ENCODE data around the gene DPP10. TPM values are rescaled to one million over a fixed set of nuclear protein-coding genes. Genes with fewer than 3 reads are reported as not detected.

Gene DPP10
- total RNA-seq, 2 donors from 2014 or later = not detected

GRCh38 chr2:115297056-115297455 is 854.6 kb downstream of the DPP10 start:
- TF ChIP-seq CTCF (IDR thresholded peaks at IDR 0.05) = no peak

GRCh38 chr2:115299199-115299598 is 856.8 kb downstream of the DPP10 start:
- H3K4me1 ChIP-seq (ENCODE audit: control insufficient read depth in 1 of 2, low read depth in 2 of 2) = no peaks in the 10 kb centered on the region
- ATAC-seq (ENCODE audit: insufficient number of reproducible peaks, low FRiP score, low read depth) (no peak), DNase-seq (ENCODE audit: low spot score) (no peak)
- H3K4me3 ChIP-seq = no peak overlapping the region
- no peaks in the 10 kb centered on the region for H3K36me3 ChIP-seq
- no peak overlapping the region for H3K27ac ChIP-seq
- TF ChIP-seq CTCF (IDR thresholded peaks at IDR 0.05) = no peak
- no peaks in the 10 kb centered on the region for H3K27me3 ChIP-seq (replicated peaks; ENCODE audit: insufficient read depth)
- H3K9me3 ChIP-seq = no peaks in the 10 kb centered on the region

More at GRCh38 chr2:115297056-115297455, 854.6 kb downstream of the DPP10 start:
- Histone ChIP-seq H3K9me3 (no peaks in the 10 kb centered on the region), H3K36me3 (no peaks in the 10 kb centered on the region), H3K27me3 (replicated peaks; ENCODE audit: insufficient read depth) (no peaks in the 10 kb centered on the region), H3K4me3 (no peak overlapping the region), H3K27ac (no peak overlapping the region), H3K4me1 (ENCODE audit: control insufficient read depth in 1 of 2, low read depth in 2 of 2) (no peaks in the 10 kb centered on the region)
- ATAC-seq (ENCODE audit: insufficient number of reproducible peaks, low FRiP score, low read depth) (no peak), DNase-seq (ENCODE audit: low spot score) (no peak)

GRCh38 chr2:115305712-115306111 is 863.3 kb downstream of the DPP10 start:
- DNase-seq (ENCODE audit: low spot score) = no peak
- no peak for TF ChIP-seq CTCF (IDR thresholded peaks at IDR 0.05)

GRCh38 chr2:115314119-115314518 is 871.7 kb downstream of the DPP10 start:
- Histone ChIP-seq H3K4me3 (no peak overlapping the region), H3K27me3 (replicated peaks; ENCODE audit: insufficient read depth) (no peaks in the 10 kb centered on the region), H3K9me3 (no peaks in the 10 kb centered on the region), H3K36me3 (no peaks in the 10 kb centered on the region), H3K4me1 (ENCODE audit: control insufficient read depth in 1 of 2, low read depth in 2 of 2) (no peaks in the 10 kb centered on the region), H3K27ac (no peak overlapping the region)
- DNase-seq (ENCODE audit: low spot score) (no peak), ATAC-seq (ENCODE audit: insufficient number of reproducible peaks, low FRiP score, low read depth) (no peak)
- TF ChIP-seq CTCF (IDR thresholded peaks at IDR 0.05) = no peak

More at GRCh38 chr2:115305712-115306111, 863.3 kb downstream of the DPP10 start:
- no peak overlapping the region for H3K4me3 ChIP-seq
- no peak for ATAC-seq (ENCODE audit: insufficient number of reproducible peaks, low FRiP score, low read depth)
- no peaks in the 10 kb centered on the region for H3K4me1 ChIP-seq (ENCODE audit: control insufficient read depth in 1 of 2, low read depth in 2 of 2)
- H3K27ac ChIP-seq = no peak overlapping the region
- H3K36me3 ChIP-seq = no peaks in the 10 kb centered on the region
- H3K9me3 ChIP-seq = no peaks in the 10 kb centered on the region
- no peaks in the 10 kb centered on the region for H3K27me3 ChIP-seq (replicated peaks; ENCODE audit: insufficient read depth)

- H3K36me3 ChIP-seq = no peaks in the 10 kb centered on the region
- no peak for DNase-seq (ENCODE audit: low spot score)
- no peak for TF ChIP-seq CTCF (IDR thresholded peaks at IDR 0.05)
- no peak overlapping the region for H3K4me3 ChIP-seq
- H3K4me1 ChIP-seq (ENCODE audit: control insufficient read depth in 1 of 2, low read depth in 2 of 2) = no peaks in the 10 kb centered on the region
- no peak for ATAC-seq (ENCODE audit: insufficient number of reproducible peaks, low FRiP score, low read depth)
- no peaks in the 10 kb centered on the region for H3K9me3 ChIP-seq
- H3K27me3 ChIP-seq (replicated peaks; ENCODE audit: insufficient read depth) = no peaks in the 10 kb centered on the region
- no peak overlapping the region for H3K27ac ChIP-seq
Measured at GRCh38 chr2:115327061-115327460, 884.6 kb downstream of the DPP10 start.
